ENCODE results near the gene OR2T10.
"Not testable (repeated sequence)": the region's sequence is repeated elsewhere in the genome, so short reads cannot be mapped to it uniquely, and the experiment has no call there.

The OR2T10 gene

GRCh38 chr1:248597589-248597988, at the start of gene OR2T10:
OR2T10 (minus strand) TSS chr1:248597700; CDS start chr1:248593768, 3,932 bp downstream.
- Histone ChIP-seq H3K9ac (ENCODE audit: low read length) (no peak within 1 kb of the TSS), H3K27me3 (ENCODE audit: control insufficient read depth, insufficient read depth, low read length) (no peaks in the 10 kb centered on the region), H3K4me3 (ENCODE audit: low read length) (no peak within 1 kb of the TSS), H3K4me1 (ENCODE audit: control insufficient read depth, insufficient read depth, low read length) (no peaks in the 10 kb centered on the region), H3K9me3 (ENCODE audit: control insufficient read depth, low read length) (no peaks in the 10 kb centered on the region), H3K36me3 (ENCODE audit: control insufficient read depth, insufficient read depth, low read length) (no peaks in the 10 kb centered on the region)

DNA sequence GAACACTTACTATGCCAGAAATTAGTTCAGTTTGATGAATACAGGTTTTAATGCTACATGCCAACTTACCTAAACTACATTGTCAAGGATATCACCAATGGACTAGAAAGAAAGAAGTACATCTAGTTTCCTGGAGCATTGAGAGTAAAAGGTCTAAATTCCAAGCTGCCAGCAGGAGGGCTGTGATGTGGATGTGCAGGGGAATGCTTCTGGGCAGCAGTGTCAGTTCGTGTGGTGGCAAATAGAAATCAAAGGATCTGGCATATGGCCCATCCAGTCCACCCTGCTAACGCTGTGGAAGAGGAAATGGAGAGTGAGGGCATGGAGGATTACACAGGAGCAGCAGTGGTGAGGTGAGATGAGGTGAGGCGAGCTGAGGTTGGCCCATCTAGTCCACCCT, 47.7 kb upstream of the OR2T10 start, which contains the start of gene OR2T35:
Gene OR2T35 (minus strand): TSS at position 101 of the 400 bp plus-strand sequence. CDS start 6,020 bp downstream, outside the sequence.
- H3K27me3 ChIP-seq (ENCODE audit: control insufficient read depth, insufficient read depth, low read length); H3K9me3 ChIP-seq (ENCODE audit: control insufficient read depth, low read length); H3K36me3 ChIP-seq (ENCODE audit: control insufficient read depth, insufficient read depth, low read length): not testable (repeated sequence)

DNA sequence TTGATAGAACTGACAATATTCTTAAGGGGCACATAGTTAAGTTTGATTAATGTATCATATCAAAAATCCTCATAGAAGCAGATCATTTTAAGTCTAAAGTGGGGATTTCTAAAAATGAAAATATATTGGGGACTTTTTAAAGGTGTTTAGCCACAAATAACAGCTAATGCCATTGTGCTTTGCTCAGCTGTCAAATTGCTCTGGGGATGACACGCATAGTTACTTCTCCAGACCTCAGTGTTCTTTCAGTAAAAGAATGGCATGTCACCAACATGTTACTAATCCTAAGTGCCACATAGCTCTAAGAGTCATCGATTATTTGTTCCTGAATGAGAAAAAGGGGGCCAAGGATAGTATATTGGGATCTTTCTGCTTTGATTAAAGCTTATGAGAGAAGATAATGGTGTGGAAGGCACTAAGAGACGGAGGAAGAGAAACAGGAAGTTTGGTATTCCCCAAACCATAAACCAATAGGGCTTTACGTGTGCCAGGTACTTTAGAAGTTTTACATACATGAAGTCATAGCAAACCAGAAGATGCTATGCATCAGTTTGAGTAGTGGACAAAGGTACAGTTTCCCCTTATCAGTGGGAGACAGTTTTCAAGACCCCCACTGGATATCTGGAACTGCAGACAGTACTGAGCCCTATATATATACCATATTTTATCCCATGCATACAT, 45.6 kb upstream of the OR2T10 start:
- not testable (repeated sequence) for H3K9ac ChIP-seq (ENCODE audit: low read length); H3K4me1 ChIP-seq (ENCODE audit: control insufficient read depth, insufficient read depth, low read length); H3K36me3 ChIP-seq (ENCODE audit: control insufficient read depth, insufficient read depth, low read length); H3K4me3 ChIP-seq (ENCODE audit: low read length); H3K9me3 ChIP-seq (ENCODE audit: control insufficient read depth, low read length); H3K27me3 ChIP-seq (ENCODE audit: control insufficient read depth, insufficient read depth, low read length)

More for the DNA sequence above, 47.7 kb upstream of the OR2T10 start, which contains the start of gene OR2T35:
- not testable (repeated sequence) for H3K4me1 ChIP-seq (ENCODE audit: control insufficient read depth, insufficient read depth, low read length); H3K9ac ChIP-seq (ENCODE audit: low read length); H3K4me3 ChIP-seq (ENCODE audit: low read length)

GRCh38 chr1:248641583-248641982, 44.1 kb upstream of the OR2T10 start:
- not testable (repeated sequence) for H3K36me3 ChIP-seq (ENCODE audit: control insufficient read depth, insufficient read depth, low read length); H3K4me1 ChIP-seq (ENCODE audit: control insufficient read depth, insufficient read depth, low read length); H3K27me3 ChIP-seq (ENCODE audit: control insufficient read depth, insufficient read depth, low read length); H3K9me3 ChIP-seq (ENCODE audit: control insufficient read depth, low read length); H3K4me3 ChIP-seq (ENCODE audit: low read length); H3K9ac ChIP-seq (ENCODE audit: low read length)

DNA sequence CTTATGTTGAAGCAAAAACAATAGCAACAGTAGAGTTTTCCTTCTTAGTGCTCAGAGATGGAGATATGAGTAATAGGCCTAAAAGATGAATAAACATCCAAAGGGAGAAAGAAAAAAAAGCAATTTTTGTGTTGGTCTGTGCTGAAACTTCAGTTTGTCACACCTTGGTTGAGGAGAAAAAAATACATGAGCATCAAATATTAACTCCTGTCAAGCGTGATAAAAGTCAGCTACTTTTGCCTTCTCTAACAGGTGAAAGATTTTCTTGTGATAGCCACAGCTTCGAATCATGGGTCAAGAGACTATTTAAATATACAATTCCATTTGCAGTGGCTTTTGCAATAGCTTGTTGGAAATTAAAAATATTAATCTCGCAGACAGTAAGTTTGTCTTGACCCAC, 43.4 kb upstream of the OR2T10 start:
- not testable (repeated sequence) for H3K27me3 ChIP-seq (ENCODE audit: control insufficient read depth, insufficient read depth, low read length); H3K36me3 ChIP-seq (ENCODE audit: control insufficient read depth, insufficient read depth, low read length); H3K9me3 ChIP-seq (ENCODE audit: control insufficient read depth, low read length); H3K4me3 ChIP-seq (ENCODE audit: low read length); H3K9ac ChIP-seq (ENCODE audit: low read length); H3K4me1 ChIP-seq (ENCODE audit: control insufficient read depth, insufficient read depth, low read length)

DNA sequence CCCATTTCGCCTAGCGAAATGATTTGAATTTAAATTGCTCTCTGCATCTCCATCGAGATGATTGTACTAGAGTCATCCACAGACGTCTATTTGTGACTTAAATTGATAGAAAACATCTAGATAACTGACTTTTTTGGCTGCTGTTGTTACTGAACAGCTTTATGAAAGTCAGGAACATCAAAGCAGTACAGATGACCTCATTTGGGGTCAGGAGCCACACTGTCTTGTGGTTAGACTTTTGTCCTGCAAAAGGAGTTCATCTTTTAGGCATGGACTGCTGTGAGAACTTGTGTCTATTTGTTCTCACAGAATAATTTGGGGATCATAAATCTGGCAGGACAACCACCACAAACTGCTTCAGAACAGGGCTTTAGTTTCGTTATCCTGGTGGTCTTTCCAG, 42.2 kb upstream of the OR2T10 start:
- H3K9me3 ChIP-seq (ENCODE audit: control insufficient read depth, low read length); H3K27me3 ChIP-seq (ENCODE audit: control insufficient read depth, insufficient read depth, low read length); H3K9ac ChIP-seq (ENCODE audit: low read length); H3K4me1 ChIP-seq (ENCODE audit: control insufficient read depth, insufficient read depth, low read length); H3K36me3 ChIP-seq (ENCODE audit: control insufficient read depth, insufficient read depth, low read length); H3K4me3 ChIP-seq (ENCODE audit: low read length): not testable (repeated sequence)

- H3K4me1 ChIP-seq (ENCODE audit: control insufficient read depth, insufficient read depth, low read length); H3K9ac ChIP-seq (ENCODE audit: low read length); H3K4me3 ChIP-seq (ENCODE audit: low read length); H3K27me3 ChIP-seq (ENCODE audit: control insufficient read depth, insufficient read depth, low read length); H3K9me3 ChIP-seq (ENCODE audit: control insufficient read depth, low read length); H3K36me3 ChIP-seq (ENCODE audit: control insufficient read depth, insufficient read depth, low read length): not testable (repeated sequence)
These were observed 39.1 kb upstream of the OR2T10 start for GRCh38 chr1:248636612-248637011.

DNA sequence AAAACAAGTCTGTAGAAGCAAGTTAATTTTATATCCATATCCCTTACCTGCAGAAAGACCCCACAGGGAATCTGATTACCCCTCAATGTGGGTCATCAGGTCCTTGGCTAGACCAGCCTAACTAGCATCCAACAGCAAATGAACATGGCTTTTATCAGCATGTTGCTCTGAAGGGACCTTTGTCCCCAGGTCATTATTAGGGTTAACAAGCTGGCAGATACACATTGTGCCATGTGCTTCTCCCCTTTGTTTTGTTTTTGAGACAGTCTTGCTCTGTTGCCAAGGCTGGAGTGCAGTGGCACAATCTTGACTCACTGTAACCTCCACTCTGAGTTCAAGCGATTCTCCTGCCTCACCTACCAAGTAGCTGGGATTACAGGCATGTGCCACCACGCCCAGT, 37.5 kb upstream of the OR2T10 start, which contains the start of gene OR2T11:
Gene OR2T11 (minus strand): TSS at position 101 of the 400 bp plus-strand sequence. CDS start 7,963 bp downstream, outside the sequence.
- H3K36me3 ChIP-seq (ENCODE audit: control insufficient read depth, insufficient read depth, low read length); H3K9me3 ChIP-seq (ENCODE audit: control insufficient read depth, low read length): not testable (repeated sequence)

GRCh38 chr1:248631354-248632008, 34.0 kb upstream of the OR2T10 start:
- H3K4me3 ChIP-seq (ENCODE audit: low read length): no peak overlapping the region
- H3K9ac ChIP-seq (ENCODE audit: low read length): no peak overlapping the region
- H3K9me3 ChIP-seq (ENCODE audit: control insufficient read depth, low read length): no peaks in the 10 kb centered on the region
- no peaks in the 10 kb centered on the region for H3K4me1 ChIP-seq (ENCODE audit: control insufficient read depth, insufficient read depth, low read length)
- H3K27me3 ChIP-seq (ENCODE audit: control insufficient read depth, insufficient read depth, low read length): no peaks in the 10 kb centered on the region
- H3K36me3 ChIP-seq (ENCODE audit: control insufficient read depth, insufficient read depth, low read length): no peaks in the 10 kb centered on the region

More for the DNA sequence above, 37.5 kb upstream of the OR2T10 start, which contains the start of gene OR2T11:
- H3K9ac ChIP-seq (ENCODE audit: low read length); H3K4me3 ChIP-seq (ENCODE audit: low read length); H3K27me3 ChIP-seq (ENCODE audit: control insufficient read depth, insufficient read depth, low read length); H3K4me1 ChIP-seq (ENCODE audit: control insufficient read depth, insufficient read depth, low read length): not testable (repeated sequence)

DNA sequence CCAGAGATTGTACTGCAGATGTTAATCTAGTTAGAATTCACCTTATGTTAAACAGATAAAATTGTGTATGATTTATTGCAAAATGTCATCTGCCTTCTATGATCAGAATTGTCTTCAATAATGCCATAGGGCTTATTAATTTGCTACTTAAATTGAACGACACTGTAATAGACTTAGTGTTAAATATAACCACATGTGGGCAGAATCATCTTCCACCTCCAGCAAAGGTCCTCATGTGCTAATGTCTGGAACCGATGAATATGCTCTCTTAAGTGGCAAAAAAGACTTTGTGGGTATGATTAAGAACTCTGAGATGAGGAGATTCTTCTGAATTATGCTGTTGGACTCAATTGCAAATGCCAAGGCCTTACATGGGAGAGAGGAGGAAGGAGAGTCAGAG, 33.1 kb upstream of the OR2T10 start:
- H3K4me1 ChIP-seq (ENCODE audit: control insufficient read depth, insufficient read depth, low read length): no peaks in the 10 kb centered on the region
- H3K27me3 ChIP-seq (ENCODE audit: control insufficient read depth, insufficient read depth, low read length): no peaks in the 10 kb centered on the region

DNA sequence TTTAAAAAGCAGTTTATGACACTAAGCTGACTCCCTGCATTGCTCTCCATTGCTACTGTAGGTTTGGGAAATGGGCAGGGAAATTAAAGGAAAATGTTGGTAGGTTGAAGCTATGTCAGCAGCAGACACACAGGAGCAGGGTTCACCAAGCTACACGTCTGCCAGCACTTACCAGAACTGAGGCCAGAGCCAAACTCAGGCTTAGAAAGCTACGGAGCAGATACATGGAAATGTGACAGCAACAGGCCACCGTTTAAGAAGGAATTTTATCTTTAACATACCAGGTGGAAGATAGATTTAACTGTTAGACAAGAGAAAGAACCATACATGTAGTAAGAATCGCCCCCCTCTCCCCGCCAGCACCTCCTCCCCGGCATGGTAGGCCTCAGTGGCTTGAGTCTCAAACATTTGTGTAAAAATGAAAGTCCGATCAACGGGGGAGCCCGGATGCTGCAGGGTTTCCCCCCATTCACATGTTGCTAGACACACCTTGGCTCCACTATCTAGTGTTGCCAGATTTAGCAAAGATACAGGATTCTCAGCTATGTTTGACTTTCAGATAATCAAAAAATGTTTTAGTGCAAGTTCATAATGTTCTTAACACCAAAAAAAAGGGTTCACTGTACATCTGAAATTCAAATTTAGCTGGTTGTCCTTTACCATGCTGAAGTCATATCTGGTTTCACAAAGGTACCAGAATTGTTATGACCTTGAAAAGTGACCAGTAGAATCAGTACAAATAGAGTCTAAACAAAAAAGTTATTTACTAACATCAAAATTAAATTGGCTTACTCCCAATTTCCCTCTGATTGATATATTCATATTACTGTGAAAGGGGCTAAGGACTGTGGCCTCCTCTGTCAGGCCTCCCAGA, 30.7 kb upstream of the OR2T10 start:
- Histone ChIP-seq H3K4me3 (ENCODE audit: low read length) (no peak overlapping the region), H3K9ac (ENCODE audit: low read length) (no peak overlapping the region), H3K36me3 (ENCODE audit: control insufficient read depth, insufficient read depth, low read length) (no peaks in the 10 kb centered on the region), H3K27me3 (ENCODE audit: control insufficient read depth, insufficient read depth, low read length) (no peaks in the 10 kb centered on the region), H3K4me1 (ENCODE audit: control insufficient read depth, insufficient read depth, low read length) (no peaks in the 10 kb centered on the region), H3K9me3 (ENCODE audit: control insufficient read depth, low read length) (no peaks in the 10 kb centered on the region)

More for the DNA sequence above, 33.1 kb upstream of the OR2T10 start:
- H3K4me3 ChIP-seq (ENCODE audit: low read length): no peak overlapping the region
- no peaks in the 10 kb centered on the region for H3K9me3 ChIP-seq (ENCODE audit: control insufficient read depth, low read length)
- no peak overlapping the region for H3K9ac ChIP-seq (ENCODE audit: low read length)
- no peaks in the 10 kb centered on the region for H3K36me3 ChIP-seq (ENCODE audit: control insufficient read depth, insufficient read depth, low read length)

GRCh38 chr1:248625971-248626370, 28.5 kb upstream of the OR2T10 start:
- Histone ChIP-seq H3K36me3 (ENCODE audit: control insufficient read depth, insufficient read depth, low read length) (no peaks in the 10 kb centered on the region), H3K9ac (ENCODE audit: low read length) (no peak overlapping the region), H3K4me3 (ENCODE audit: low read length) (no peak overlapping the region), H3K9me3 (ENCODE audit: control insufficient read depth, low read length) (no peaks in the 10 kb centered on the region), H3K4me1 (ENCODE audit: control insufficient read depth, insufficient read depth, low read length) (no peaks in the 10 kb centered on the region), H3K27me3 (ENCODE audit: control insufficient read depth, insufficient read depth, low read length) (no peaks in the 10 kb centered on the region)
